GM21447 (cell line): ENCODE results near the gene KRT33A.

Experiments used
- ATAC-seq: cut with Tn5 transposase; IDR thresholded peaks from one replicate; pipeline ENCODE4 v1.9.1; 2021; ENCODE audit not compliant: unreplicated experiment

Gene KRT33A

GRCh38 chr17:41304091-41304490 lies 46.5 kb downstream of the KRT33A start:
- ATAC-seq, result no peak

- no peak for ATAC-seq
Observed at GRCh38 chr17:41302981-41303380, 47.6 kb downstream of the KRT33A start.

- no peak for ATAC-seq
Observed at GRCh38 chr17:41301916-41302901, 48.4 kb downstream of the KRT33A start, which contains the start of gene KRTAP29-1. Gene KRTAP29-1, minus strand, starts transcription at chr17:41302851. Its CDS starts 0 bp downstream, at chr17:41302851.

GRCh38 chr17:41301204-41301790 lies 49.3 kb downstream of the KRT33A start:
- no peak for ATAC-seq

GRCh38 chr17:41298458-41299135 lies 52.0 kb downstream of the KRT33A start:
- ATAC-seq, result no peak

GRCh38 chr17:41296846-41297245 lies 53.8 kb downstream of the KRT33A start:
- no peak for ATAC-seq
